Ovary (tissue), 9 donors: ENCODE results near the gene SFMBT2. TPM values are rescaled to one million over a fixed set of nuclear protein-coding genes. Genes with fewer than 3 reads are reported as not detected.

Experiments
- DNase-seq, 5 donors: peaks; one replicate each; pipeline ENCODE4 v3.0.0-alpha.2; 2019 to 2020
- H3K27ac ChIP-seq, 2 donors: fragments of 200-600 bp; one replicate each; pipeline versions ENCODE4 v1.5.1 to v1.8.0; 2019 to 2022
- H3K27me3 ChIP-seq: fragments of 200-600 bp; one replicate; pipeline ENCODE4 v1.8.0; 2022
- H3K36me3 ChIP-seq: fragments of 200-600 bp; sonication (generic); one replicate; pipeline ENCODE4 v1.5.1; 2019
- H3K4me1 ChIP-seq: one replicate; pipeline ENCODE4 v1.8.1; 2013; ENCODE audit warnings: mild to moderate bottlenecking, moderate library complexity; ENCODE audit not compliant: insufficient read depth
- H3K4me3 ChIP-seq: fragments of 200-600 bp; sonication (generic); one replicate; pipeline ENCODE4 v1.5.1; 2017
- H3K9me3 ChIP-seq, 2 donors: fragments of 200-600 bp in 1 of 2; sonication (generic) in 1 of 2; one replicate each; pipeline versions ENCODE4 v1.5.1 to v1.8.1; 2013 to 2019; ENCODE audit warnings: mild to moderate bottlenecking in 1 of 2, moderate library complexity in 1 of 2
- CTCF ChIP-seq, 3 donors: fragments of 450-650 bp in 2 of 3; fragments of 200-600 bp in 1 of 3; IDR thresholded peaks; one replicate each; pipeline versions ENCODE4 v1.5.1 to v1.8.0; 2016 to 2022; ENCODE audit warnings: antibody characterized with exemption in 3 of 3, mild to moderate bottlenecking in 1 of 3
- EP300 ChIP-seq: sonication (generic); formaldehyde crosslinking; IDR thresholded peaks from one replicate; pipeline ENCODE4 v1.6.1; 2017; ENCODE audit warnings: antibody characterized with exemption
- POLR2A ChIP-seq: fragments of 450-650 bp; IDR thresholded peaks from one replicate; pipeline ENCODE4 v1.6.1; 2017; ENCODE audit warnings: antibody characterized with exemption, mild to moderate bottlenecking, moderate library complexity
- whole genome bisulfite sequencing, 3 donors: extraction: QIAGEN DNeasy Blood & Tissue Kit in 1 of 3; methylation state at CpG; one replicate each; pipeline versions ENCODE4 v1.1.5 to v1.1.7; 2013 to 2017; 5-methylcytosine and 5-hydroxymethylcytosine counted together
- intact Hi-C, 4 donors: fragments of 100-400 bp; cut with DNase I; formaldehyde crosslinking; loops; one replicate each; pipeline versions ENCODE4 v1.11.0 to v1.15.1; 2022 to 2023
- polyA plus RNA-seq, 2 donors: library from polyadenylated mRNA; stranded (reverse); fragments of 200-250 nt in 1 of 2; fragments of 350-450 nt in 1 of 2; fragmentation: Illumina TruSeq in 1 of 2; extraction: RNeasy Lipid Tissue Mini Kit (QIAGEN cat#74804) in 1 of 2; gene quantifications; one replicate each; pipeline ENCODE4 v1.2.3, GENCODE V29; 2013 to 2014
- total RNA-seq, 7 donors: library from RNA; depleted of rRNA in 2 of 7; stranded (reverse); fragments of >200 nt in 2 of 7; fragmentation: NEBNext Ultra II Directional in 3 of 7; extraction: Animal tissue kit (Norgen Biotek cat#: 25700) in 3 of 7; gene quantifications; one replicate each; pipeline versions ENCODE4 v1.1.0 to v1.2.4, GENCODE V29; 2016 to 2023
- donor health status: DM: no; HTN: no; CAD: no; lungs with moderate emphysema.
- donor health status: DM: no; HTN: no; CAD: no.
- donor health status: Bipolar disorder and iron deficiency.
- donor health status: DM: yes; HTN: yes; CAD: no.
- donor health status: DM: no; HTN: no; CAD: no.
- donor health status: DM: yes; HTN: yes; CAD: no.

SFMBT2 gene
- total and polyA plus RNA-seq, 9 donors: 5.0 to 28.1 (median 17.8) TPM

- Histone ChIP-seq H3K27ac (no peak overlapping the region), H3K9me3 (no peaks in the 10 kb centered on the region), H3K27me3 (no peaks in the 10 kb centered on the region), H3K4me3 (no peak overlapping the region), H3K36me3 (no peaks in the 10 kb centered on the region), H3K4me1 (peaks cover 7% of the 10 kb centered on the region)
- DNase-seq: no peak
- intact Hi-C loops: no loop called here
- TF ChIP-seq EP300 (no peak), POLR2A (no peak)
Observed at GRCh38 chr10:7296076-7296475, 114.8 kb downstream of the SFMBT2 start.

GRCh38 chr10:7293378-7293920, 117.4 kb downstream of the SFMBT2 start:
- no peak for DNase-seq
- Histone ChIP-seq H3K4me3 (no peak overlapping the region), H3K27ac (no peak overlapping the region), H3K9me3 (no peaks in the 10 kb centered on the region), H3K36me3 (no peaks in the 10 kb centered on the region), H3K4me1 (no peaks in the 10 kb centered on the region), H3K27me3 (no peaks in the 10 kb centered on the region)
- 77 to 86% (median 83%) methylated on average over 3 of the region's 3 CpGs for WGBS, 3 donors
- intact Hi-C loops: no loop called here
- TF ChIP-seq EP300 (no peak), CTCF (IDR thresholded peaks at IDR 0.05) (no peak), POLR2A (no peak)

GRCh38 chr10:7291487-7292270, 119.2 kb downstream of the SFMBT2 start:
- Histone ChIP-seq H3K36me3 (no peaks in the 10 kb centered on the region), H3K4me3 (no peak overlapping the region), H3K27ac (no peak overlapping the region), H3K9me3 (no peaks in the 10 kb centered on the region), H3K4me1 (no peaks in the 10 kb centered on the region), H3K27me3 (no peaks in the 10 kb centered on the region)
- no peak for DNase-seq
- intact Hi-C loops: no loop called here
- 71 to 75% (median 74%) methylated on average over 8 of the region's 8 CpGs for WGBS, 3 donors
- TF ChIP-seq EP300: no peak
- TF ChIP-seq POLR2A: no peak
- TF ChIP-seq CTCF (IDR thresholded peaks at IDR 0.05): no peak

DNA sequence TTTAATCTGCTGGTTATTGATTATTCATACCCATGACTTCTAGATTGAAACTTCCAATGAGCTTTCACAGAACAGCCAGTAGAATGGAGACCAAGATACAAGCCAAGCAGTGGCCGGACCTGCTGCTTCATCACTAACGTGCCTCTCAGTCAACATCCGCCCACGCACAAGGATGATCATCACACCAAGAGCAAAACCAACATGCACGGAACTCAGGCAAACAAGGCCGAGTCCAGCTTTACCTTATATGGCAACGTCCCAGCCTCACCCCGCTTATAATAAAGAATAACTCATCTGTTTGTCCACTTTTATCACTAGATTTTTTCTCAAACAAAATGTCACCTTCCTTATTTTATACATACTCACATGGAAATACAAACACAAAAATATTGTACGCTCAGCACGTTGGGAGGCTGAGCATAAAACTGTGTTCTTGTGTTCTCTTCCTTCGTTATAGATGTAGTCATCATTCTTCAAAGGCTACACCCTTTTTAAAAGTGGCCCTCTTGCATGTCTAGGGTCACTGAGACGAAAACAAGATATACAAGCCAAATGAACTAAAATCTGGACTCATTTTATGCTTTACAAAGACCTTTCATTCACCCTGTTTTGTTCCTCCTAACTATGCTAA, 122.7 kb downstream of the SFMBT2 start:
- H3K27me3 ChIP-seq: no peaks in the 10 kb centered on the region
- no peaks in the 10 kb centered on the region for H3K9me3 ChIP-seq
- no peak for TF ChIP-seq EP300
- no peak for TF ChIP-seq POLR2A
- no peak for TF ChIP-seq CTCF (IDR thresholded peaks at IDR 0.05)
- intact Hi-C loops: no loop called here
- 87 to 91% (median 88%) methylated on average over 12 of the region's 12 CpGs for WGBS, 3 donors
- no peaks in the 10 kb centered on the region for H3K4me1 ChIP-seq
- DNase-seq: no peak
- H3K27ac ChIP-seq: no peak overlapping the region
- no peaks in the 10 kb centered on the region for H3K36me3 ChIP-seq
- H3K4me3 ChIP-seq: no peak overlapping the region

GRCh38 chr10:7287377-7287776, 123.5 kb downstream of the SFMBT2 start:
- no peak overlapping the region for H3K4me3 ChIP-seq
- DNase-seq: no peak
- H3K4me1 ChIP-seq: no peaks in the 10 kb centered on the region
- no peak overlapping the region for H3K27ac ChIP-seq
- no peaks in the 10 kb centered on the region for H3K27me3 ChIP-seq
- H3K36me3 ChIP-seq: no peaks in the 10 kb centered on the region
- 92 to 97% (median 96%) methylated on average over 3 of the region's 3 CpGs for WGBS, 3 donors
- TF ChIP-seq EP300: no peak
- TF ChIP-seq POLR2A: no peak
- no peak for TF ChIP-seq CTCF (IDR thresholded peaks at IDR 0.05)
- intact Hi-C loops: no loop called here
- no peaks in the 10 kb centered on the region for H3K9me3 ChIP-seq
